CD4-positive, alpha-beta memory T cell (primary cell): Measurements from ENCODE around the gene SSR2. TPM values are rescaled to one million over a fixed set of nuclear protein-coding genes. Genes with fewer than 3 reads are reported as not detected.
A peak's percentile ranks its signal among the peaks of the same experiment; 100 is the strongest.

Source experiments
- CTCF ChIA-PET: fragments of 350-600 bp; sonication (Branson Sonifier 250); formaldehyde crosslinking; loops from one replicate; lab custom pipeline; 2021; ENCODE audit warnings: inconsistent platforms; ENCODE audit not compliant: partially characterized antibody; lab: Charles Lee
- POLR2A ChIA-PET: fragments of 350-600 bp; sonication (Branson Sonifier 250); formaldehyde crosslinking; loops from one replicate; lab custom pipeline; 2021; ENCODE audit not compliant: partially characterized antibody; lab: Charles Lee
- DNase-seq, 5 donors: peaks; one replicate each; pipeline versions ENCODE4 v3.0.0 to v3.0.0-alpha.2; 2020 to 2022; ENCODE audit warnings: mixed read lengths in 1 of 5
- H3K27ac ChIP-seq: one replicate; pipeline ENCODE4 v1.7.0; 2013; ENCODE audit warnings: low read depth, low read length
- H3K27me3 ChIP-seq: 2 replicates; pipeline ENCODE4 v1.7.0; 2013; ENCODE audit warnings: mild to moderate bottlenecking, low read length, moderate library complexity; ENCODE audit not compliant: insufficient read depth
- H3K36me3 ChIP-seq: 2 replicates; pipeline ENCODE4 v1.7.0; 2013; ENCODE audit warnings: mild to moderate bottlenecking, low read length, moderate library complexity; ENCODE audit not compliant: insufficient read depth
- H3K4me1 ChIP-seq: 2 replicates; pipeline ENCODE4 v1.7.0; 2013; ENCODE audit warnings: mild to moderate bottlenecking, low read length, moderate library complexity; ENCODE audit not compliant: insufficient read depth
- H3K4me3 ChIP-seq, 2 donors: one replicate each; pipeline ENCODE4 v1.7.0; 2013; ENCODE audit warnings: low read length in 2 of 2, mild to moderate bottlenecking in 1 of 2
- H3K9me3 ChIP-seq, 2 donors: one replicate each; pipeline ENCODE4 v1.7.0; 2013; ENCODE audit warnings: low read length in 2 of 2, control low read depth in 1 of 2; ENCODE audit not compliant: control insufficient read depth in 1 of 2
- H3K27ac Mint-ChIP-seq, 7 donors: one replicate each; pipeline ENCODE4 v1.8.0; 2020 to 2021; ENCODE audit warnings: mixed read lengths in 7 of 7, mild to moderate bottlenecking in 6 of 7, inconsistent platforms in 3 of 7, moderate library complexity in 3 of 7
- H3K27me3 Mint-ChIP-seq, 2 donors: one replicate each; pipeline ENCODE4 v1.8.0; 2020 to 2021; ENCODE audit warnings: mixed read lengths in 2 of 2
- H3K36me3 Mint-ChIP-seq, 2 donors: one replicate each; pipeline ENCODE4 v1.8.0; 2020 to 2021; ENCODE audit warnings: mixed read lengths in 2 of 2, inconsistent platforms in 1 of 2, mild to moderate bottlenecking in 1 of 2
- H3K4me1 Mint-ChIP-seq, 4 donors: one replicate each; pipeline ENCODE4 v1.8.0; 2020 to 2021; ENCODE audit warnings: mixed read lengths in 4 of 4, mild to moderate bottlenecking in 1 of 4
- H3K4me3 Mint-ChIP-seq, 8 donors: one replicate each; pipeline ENCODE4 v1.8.0; 2020 to 2021; ENCODE audit warnings: mixed read lengths in 8 of 8, mild to moderate bottlenecking in 7 of 8, moderate library complexity in 6 of 8, inconsistent platforms in 3 of 8
- H3K9me3 Mint-ChIP-seq, 8 donors: one replicate each; pipeline ENCODE4 v1.8.0; 2020 to 2021; ENCODE audit warnings: mixed read lengths in 8 of 8, mild to moderate bottlenecking in 5 of 8, inconsistent platforms in 3 of 8, moderate library complexity in 1 of 8
- intact Hi-C: fragments of 100-400 bp; cut with micrococcal nuclease; formaldehyde crosslinking; loops from one replicate; pipeline ENCODE4 v1.15.1; 2023
- polyA plus RNA-seq, 2 donors: library from polyadenylated mRNA; unstranded; fragments of 300-500 nt; fragmentation: Illumina TruSeq; gene quantifications; one replicate each; pipeline ENCODE4 v1.2.3, GENCODE V29; 2021
- total RNA-seq, 2 experiments: library from RNA; stranded (reverse); gene quantifications; one replicate each; pipeline ENCODE4 v1.2.3, GENCODE V29; 2021

Gene SSR2
- total and polyA plus RNA-seq, 4 experiments from 2014 or later = 252 to 442 (median 313) TPM

- Mint-ChIP-seq H3K4me1 (peaks cover 13 to 48% (median 28%) of the 10 kb centered on the region in 4 donors), H3K27me3 (no peaks in the 10 kb centered on the region), H3K4me3 (peak within 1 kb of the TSS; percentile 93 to 98 (median 96)), H3K9me3 (peaks cover 0 to 1% (median 0%) of the 10 kb centered on the region in 8 donors), H3K36me3 (peaks cover 5 to 29% of the 10 kb centered on the region in 2 donors), H3K27ac (peak within 1 kb of the TSS; percentile 93 to 99 (median 96))
- ChIA-PET CTCF (interaction anchor here (0.7 kb wide), 1 partner anchor 34 kb away, joined by 6 read pairs; the partner anchor contains the start of gene SSR2), POLR2A (interaction anchor here (0.7 to 1.9 kb wide), 6 partner anchors 34 to 228 kb away, joined by 3 to 11 read pairs (median 6); partner anchors contain the start of genes KHDC4, PMF1, SMG5 and SSR2)
- H3K27me3 ChIP-seq = no peaks in the 10 kb centered on the region
- peak within 1 kb of the TSS; percentile 84 for H3K27ac ChIP-seq
- peak within 1 kb of the TSS; percentile 96 to 99 for H3K4me3 ChIP-seq
- intact Hi-C loops = loop anchor here (1.0 to 5.0 kb wide), 7 partner anchors 28 to 228 kb away; partner anchors contain the start of genes GON4L, KHDC4, MEX3A and PMF1
- H3K36me3 ChIP-seq = peaks cover 5% of the 10 kb centered on the region
- H3K9me3 ChIP-seq = no peaks in the 10 kb centered on the region
- DNase-seq = peak; percentile 91 to 95 (median 93)
- H3K4me1 ChIP-seq = peaks cover 17% of the 10 kb centered on the region
Measured at GRCh38 chr1:156054500-156055280, 33.9 kb upstream of the SSR2 start, which contains the start of gene LAMTOR2. Gene LAMTOR2 (plus strand): TSS chr1:156054782. CDS start chr1:156054890, 108 bp downstream.

- Histone ChIP-seq H3K36me3 (peaks cover 12% of the 10 kb centered on the region), H3K4me1 (peaks cover 17% of the 10 kb centered on the region), H3K27me3 (no peaks in the 10 kb centered on the region), H3K27ac (peak within 1 kb of the TSS; percentile 84), H3K9me3 (no peaks in the 10 kb centered on the region), H3K4me3 (peak within 1 kb of the TSS; percentile 96 to 99)
- Mint-ChIP-seq H3K27ac (peak within 1 kb of the TSS; percentile 93 to 99 (median 96)), H3K4me3 (peak within 1 kb of the TSS; percentile 94 to 98 (median 96)), H3K4me1 (peaks cover 13 to 51% (median 30%) of the 10 kb centered on the region in 4 donors), H3K9me3 (peaks cover 0 to 3% (median 0%) of the 10 kb centered on the region in 8 donors), H3K36me3 (peaks cover 10 to 36% of the 10 kb centered on the region in 2 donors), H3K27me3 (no peaks in the 10 kb centered on the region)
- intact Hi-C loops = loop anchor here (1.0 to 5.0 kb wide), 9 partner anchors 28 to 229 kb away; partner anchors contain the start of genes GON4L, KHDC4, MEX3A and PMF1
- CTCF ChIA-PET = interaction anchor here (0.7 to 1.3 kb wide), 2 partner anchors 33 to 65 kb away, joined by 4 to 6 read pairs; partner anchors contain the start of gene SSR2
- POLR2A ChIA-PET = interaction anchor here (0.7 to 1.9 kb wide), 7 partner anchors 9 to 229 kb away, joined by 3 to 11 read pairs (median 5); partner anchors contain the start of genes KHDC4, PMF1, SMG5 and SSR2
- DNase-seq = peak; percentile 83 to 88 (median 83)
Measured at GRCh38 chr1:156053768-156054499, 33.2 kb upstream of the SSR2 start, which contains the start of gene UBQLN4. Gene UBQLN4 (minus strand): TSS chr1:156053798. CDS start chr1:156053701, 97 bp downstream.

GRCh38 chr1:156052862-156053767 lies 32.4 kb upstream of the SSR2 start:
- H3K27me3 Mint-ChIP-seq = no peaks in the 10 kb centered on the region
- H3K9me3 Mint-ChIP-seq = peaks cover 0 to 3% (median 0%) of the 10 kb centered on the region in 8 donors
- intact Hi-C loops = loop anchor here (1.0 to 5.0 kb wide), 3 partner anchors 33 to 115 kb away; partner anchors contain the start of gene SSR2
- H3K4me1 Mint-ChIP-seq = peaks cover 13 to 51% (median 30%) of the 10 kb centered on the region in 4 donors
- POLR2A ChIA-PET = interaction anchor here (1.0 to 1.9 kb wide), 2 partner anchors 8 to 32 kb away, joined by 4 to 11 read pairs; partner anchors contain the start of gene SSR2
- Histone ChIP-seq H3K9me3 (no peaks in the 10 kb centered on the region), H3K36me3 (peaks cover 13% of the 10 kb centered on the region), H3K27ac (peak overlapping the region; percentile 84), H3K4me1 (peaks cover 17% of the 10 kb centered on the region), H3K4me3 (peak overlapping the region; percentile 14 to 61), H3K27me3 (no peaks in the 10 kb centered on the region)
- H3K27ac Mint-ChIP-seq = peak overlapping the region; percentile 62 to 96 (median 90)
- CTCF ChIA-PET = interaction anchor here (1.0 to 1.3 kb wide), 5 partner anchors 13 to 83 kb away, joined by 3 to 5 read pairs (median 4); no protein-coding TSS in a partner anchor
- peak overlapping the region; percentile 90 to 96 (median 94) for H3K4me3 Mint-ChIP-seq
- peaks cover 10 to 38% of the 10 kb centered on the region in 2 donors for H3K36me3 Mint-ChIP-seq
- DNase-seq = peak; percentile 55 to 81 (median 59)

- POLR2A ChIA-PET = interaction anchor here (0.6 kb wide), 1 partner anchor 508 kb away, joined by 3 read pairs; no protein-coding TSS in a partner anchor
- Mint-ChIP-seq H3K4me3 (peak overlapping the region in 2 of 8 donors; percentile 35 to 41), H3K27ac (peak overlapping the region in 4 of 7 donors; percentile 32 to 87 (median 42)), H3K36me3 (peaks cover 10 to 34% of the 10 kb centered on the region in 2 donors), H3K4me1 (peaks cover 10 to 47% (median 26%) of the 10 kb centered on the region in 4 donors), H3K9me3 (peaks cover 0 to 3% (median 0%) of the 10 kb centered on the region in 8 donors), H3K27me3 (no peaks in the 10 kb centered on the region)
- Histone ChIP-seq H3K9me3 (no peaks in the 10 kb centered on the region), H3K4me1 (peaks cover 17% of the 10 kb centered on the region), H3K4me3 (no peak overlapping the region), H3K27me3 (no peaks in the 10 kb centered on the region), H3K27ac (no peak overlapping the region), H3K36me3 (peaks cover 15% of the 10 kb centered on the region)
- CTCF ChIA-PET = interaction anchor here (0.6 to 0.9 kb wide), 2 partner anchors 25 to 114 kb away, joined by 3 to 4 read pairs; no protein-coding TSS in a partner anchor
- no peak for DNase-seq
- intact Hi-C loops = loop anchor here (5.0 kb wide), 1 partner anchor 44 kb away; no protein-coding TSS in a partner anchor
Measured at GRCh38 chr1:156051011-156051725, 30.4 kb upstream of the SSR2 start.

- peaks cover 0 to 3% (median 0%) of the 10 kb centered on the region in 8 donors for H3K9me3 Mint-ChIP-seq
- peak overlapping the region in 2 of 7 donors; percentile 13 to 18 for H3K27ac Mint-ChIP-seq
- peaks cover 15% of the 10 kb centered on the region for H3K36me3 ChIP-seq
- H3K27ac ChIP-seq = no peak overlapping the region
- H3K4me3 Mint-ChIP-seq = peak overlapping the region in 1 of 8 donors; percentile 5
- H3K9me3 ChIP-seq = no peaks in the 10 kb centered on the region
- CTCF ChIA-PET = no interaction called here
- intact Hi-C loops = loop anchor here (5.0 kb wide), 1 partner anchor 43 kb away; no protein-coding TSS in a partner anchor
- H3K4me1 Mint-ChIP-seq = peaks cover 7 to 44% (median 23%) of the 10 kb centered on the region in 4 donors
- DNase-seq = no peak
- H3K4me1 ChIP-seq = peaks cover 13% of the 10 kb centered on the region
- peaks cover 10 to 33% of the 10 kb centered on the region in 2 donors for H3K36me3 Mint-ChIP-seq
- H3K27me3 Mint-ChIP-seq = no peaks in the 10 kb centered on the region
- H3K4me3 ChIP-seq = no peak overlapping the region
- H3K27me3 ChIP-seq = no peaks in the 10 kb centered on the region
- POLR2A ChIA-PET = no interaction called here
Measured at GRCh38 chr1:156050376-156050775, 29.6 kb upstream of the SSR2 start.
